GM18502 (cell line): ENCODE measurements around the gene CNOT4.
A peak's percentile ranks its signal among the peaks of the same experiment; 100 is the strongest.

Experiments used
- ATAC-seq: cut with Tn5 transposase; IDR thresholded peaks from one replicate; pipeline ENCODE4 v1.9.1; 2021; ENCODE audit warnings: mild to moderate bottlenecking; ENCODE audit not compliant: unreplicated experiment, poor library complexity

The CNOT4 gene, protein sequence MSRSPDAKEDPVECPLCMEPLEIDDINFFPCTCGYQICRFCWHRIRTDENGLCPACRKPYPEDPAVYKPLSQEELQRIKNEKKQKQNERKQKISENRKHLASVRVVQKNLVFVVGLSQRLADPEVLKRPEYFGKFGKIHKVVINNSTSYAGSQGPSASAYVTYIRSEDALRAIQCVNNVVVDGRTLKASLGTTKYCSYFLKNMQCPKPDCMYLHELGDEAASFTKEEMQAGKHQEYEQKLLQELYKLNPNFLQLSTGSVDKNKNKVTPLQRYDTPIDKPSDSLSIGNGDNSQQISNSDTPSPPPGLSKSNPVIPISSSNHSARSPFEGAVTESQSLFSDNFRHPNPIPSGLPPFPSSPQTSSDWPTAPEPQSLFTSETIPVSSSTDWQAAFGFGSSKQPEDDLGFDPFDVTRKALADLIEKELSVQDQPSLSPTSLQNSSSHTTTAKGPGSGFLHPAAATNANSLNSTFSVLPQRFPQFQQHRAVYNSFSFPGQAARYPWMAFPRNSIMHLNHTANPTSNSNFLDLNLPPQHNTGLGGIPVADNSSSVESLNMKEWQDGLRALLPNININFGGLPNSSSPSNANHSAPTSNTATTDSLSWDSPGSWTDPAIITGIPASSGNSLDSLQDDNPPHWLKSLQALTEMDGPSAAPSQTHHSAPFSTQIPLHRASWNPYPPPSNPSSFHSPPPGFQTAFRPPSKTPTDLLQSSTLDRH

DNA sequence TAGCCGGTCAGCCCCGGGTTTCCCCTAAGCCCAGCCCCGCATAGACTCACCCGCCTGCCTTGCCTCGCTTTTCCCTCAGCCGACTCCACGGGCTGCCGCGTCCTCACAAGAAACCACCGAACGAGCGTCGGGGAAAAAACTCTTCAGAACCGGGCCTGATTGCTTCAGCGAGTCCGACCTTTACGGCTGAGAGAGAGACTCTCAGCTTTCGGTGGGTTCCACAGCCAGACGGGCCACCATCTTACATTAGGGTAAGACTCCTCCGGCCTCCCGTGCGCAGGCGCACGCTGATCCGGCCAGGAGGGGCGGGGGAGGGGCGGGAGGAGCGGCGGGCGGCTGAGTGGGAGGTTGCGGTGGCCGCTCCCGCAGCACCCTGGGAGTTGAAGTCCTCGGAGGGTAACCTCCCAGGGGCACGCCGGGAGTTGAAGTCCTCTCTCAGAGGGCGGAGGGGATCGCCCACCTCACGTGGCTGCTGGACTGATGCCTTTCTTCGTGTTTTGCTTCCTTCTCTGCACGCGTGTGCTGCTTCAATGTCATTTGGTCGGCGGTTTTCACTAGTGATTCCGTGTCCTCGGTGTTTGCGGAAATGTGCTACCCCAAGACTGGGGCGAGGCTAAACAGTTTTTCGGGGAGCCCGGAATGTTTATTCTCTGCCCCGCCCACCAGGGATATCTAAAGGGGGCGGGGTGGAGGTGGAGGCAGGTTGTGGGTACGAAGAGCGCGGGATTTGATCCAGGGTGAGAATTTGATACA, at the start of gene CNOT4:
CNOT4 (minus strand) TSS at position 264 of the 753 bp plus-strand sequence. CDS start 71,771 bp downstream, outside the sequence.
- peak; percentile 96 for ATAC-seq

DNA sequence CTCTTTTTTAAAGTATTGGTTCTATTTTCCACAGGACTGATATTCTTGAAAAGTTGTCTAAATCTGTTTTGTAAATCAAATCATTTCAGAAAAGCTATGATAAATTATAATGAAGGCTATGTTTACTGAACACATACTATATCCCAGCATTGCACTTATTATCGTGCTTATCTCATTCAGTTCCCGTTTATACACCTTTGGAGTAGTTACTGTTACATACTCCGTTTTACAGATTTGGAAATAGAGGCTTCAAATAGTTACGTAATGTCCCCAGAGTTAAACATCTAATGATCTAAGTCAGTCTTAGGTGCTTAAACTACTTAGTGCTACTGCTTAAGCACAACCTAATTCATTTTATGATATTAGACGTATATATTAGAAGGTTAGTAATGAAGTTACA, 49.0 kb upstream of the CNOT4 start:
- ATAC-seq: no peak

DNA sequence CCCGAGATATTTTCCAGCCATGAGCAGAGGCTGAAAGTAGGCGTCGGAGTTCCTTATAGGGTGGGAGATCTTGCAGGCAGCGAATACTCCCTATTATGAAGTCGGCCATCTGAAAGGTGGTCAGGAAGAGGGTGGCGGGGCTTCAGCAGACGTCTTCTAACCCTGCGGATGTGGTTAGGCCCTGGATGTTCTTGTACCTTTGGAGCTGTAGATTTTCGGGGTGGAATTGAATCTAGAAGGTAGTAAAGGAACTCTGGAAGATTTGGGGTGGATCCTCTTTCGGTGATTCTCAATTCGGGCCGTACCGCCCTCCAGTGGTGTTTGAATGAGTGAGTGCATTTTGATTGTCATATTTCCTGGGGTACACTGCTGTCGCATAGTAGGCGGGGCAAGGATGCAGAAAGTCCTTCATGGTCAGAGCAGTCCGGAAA, 48.5 kb upstream of the CNOT4 start:
- peak; percentile 78 for ATAC-seq

DNA sequence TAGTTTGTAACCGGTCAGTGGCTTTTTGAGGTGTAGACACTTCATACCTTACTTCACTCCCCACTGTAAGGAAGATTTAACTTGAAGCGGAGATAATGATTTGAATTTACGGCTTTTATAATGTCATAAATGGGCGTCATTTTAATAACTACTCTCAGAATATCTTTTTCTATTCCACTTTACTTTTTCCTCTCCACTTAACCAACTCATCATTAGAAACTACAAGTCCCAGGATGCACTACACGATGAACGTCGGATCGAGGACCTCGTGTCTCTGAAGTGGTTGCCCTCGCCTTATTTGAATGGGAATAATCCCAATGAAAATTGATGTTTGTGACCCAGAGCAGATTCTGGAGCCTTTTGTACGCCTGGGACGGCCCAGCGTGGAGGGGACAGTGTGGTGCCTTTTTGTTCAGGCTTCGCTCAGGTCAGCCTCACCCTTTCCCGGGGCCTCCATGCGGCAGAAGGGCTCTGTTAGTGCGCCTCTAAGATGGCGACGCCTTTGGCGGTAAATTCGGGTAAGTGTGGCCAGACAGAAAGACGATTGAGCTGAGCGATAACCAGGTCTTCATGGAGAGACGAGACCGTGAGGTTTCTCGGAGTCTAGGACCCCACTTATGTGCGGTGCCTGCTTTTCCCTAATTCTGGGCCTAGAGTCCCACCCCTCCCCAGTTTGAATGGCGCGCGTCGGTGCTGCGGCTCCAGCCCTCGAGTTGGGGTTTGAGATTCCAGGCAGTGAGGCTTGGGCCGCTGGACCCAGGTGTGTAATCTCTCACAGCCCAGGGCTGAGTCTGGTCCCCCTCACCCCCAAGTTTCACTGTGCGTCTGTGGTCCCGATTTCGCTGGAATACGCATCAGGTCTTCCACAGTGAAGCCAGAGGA, 47.8 kb upstream of the CNOT4 start, which contains the start of gene NUP205:
NUP205 (plus strand) TSS at position 463 of the 882 bp plus-strand sequence; CDS start at position 491, 28 bp downstream.
- peak; percentile 72 for ATAC-seq

DNA sequence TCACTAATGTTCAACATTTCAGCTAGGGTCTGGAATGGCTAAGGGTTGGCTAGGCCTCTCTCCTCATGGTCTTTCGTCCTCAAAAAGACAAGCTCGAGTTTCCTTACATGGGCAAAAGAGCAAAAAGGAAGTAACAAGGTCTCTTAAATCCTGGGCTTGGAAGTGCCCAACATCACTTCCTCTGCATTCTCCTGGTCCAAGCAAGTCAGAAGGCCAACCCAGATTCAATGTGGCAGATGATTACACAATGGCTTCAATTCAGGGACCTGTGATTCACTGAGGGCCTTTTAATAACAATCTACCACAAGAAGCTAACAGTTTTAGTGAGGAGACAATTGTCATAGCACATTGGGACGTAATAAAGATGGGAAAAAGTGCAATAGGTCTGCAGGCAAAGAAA, 43.4 kb upstream of the CNOT4 start:
- no peak for ATAC-seq

DNA sequence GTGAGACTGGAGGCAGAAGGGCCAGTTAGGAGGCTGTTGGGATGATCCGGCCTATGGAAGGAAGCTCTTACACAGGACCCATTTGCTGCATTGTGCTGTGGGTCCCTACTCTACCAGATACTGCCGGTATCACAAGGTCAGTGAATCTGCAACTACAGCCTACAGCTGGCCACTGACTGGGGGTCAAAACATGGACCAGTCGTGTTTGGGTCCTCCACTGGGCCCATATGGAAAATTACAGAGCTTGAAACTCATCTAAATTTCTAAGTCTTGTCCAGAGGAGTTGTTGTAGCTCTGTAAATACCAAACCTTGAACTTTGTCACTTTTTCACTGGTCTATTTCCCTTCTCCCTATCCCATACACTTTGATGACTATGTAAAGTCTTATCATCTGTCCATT, 42.2 kb upstream of the CNOT4 start:
- no peak for ATAC-seq

DNA sequence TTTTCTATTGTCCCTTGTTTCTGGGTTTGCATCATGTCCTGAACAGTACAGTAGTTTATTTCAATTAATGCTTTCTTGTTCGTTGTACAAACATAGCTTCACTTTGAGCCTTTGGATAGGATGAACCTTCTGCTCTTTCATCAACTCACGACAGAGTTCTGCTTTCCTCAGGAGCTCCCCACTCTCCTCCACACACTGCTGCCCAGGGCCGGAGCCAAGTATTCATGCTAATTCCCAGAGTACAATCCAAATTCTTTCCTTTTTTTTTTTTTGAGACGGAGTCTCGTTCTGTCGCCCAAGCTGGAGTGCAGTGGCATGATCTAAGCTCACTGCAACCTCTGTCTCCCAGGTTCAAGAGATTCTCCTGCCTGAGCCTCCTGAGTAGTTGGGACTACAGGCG, 40.3 kb upstream of the CNOT4 start:
- no peak for ATAC-seq

DNA sequence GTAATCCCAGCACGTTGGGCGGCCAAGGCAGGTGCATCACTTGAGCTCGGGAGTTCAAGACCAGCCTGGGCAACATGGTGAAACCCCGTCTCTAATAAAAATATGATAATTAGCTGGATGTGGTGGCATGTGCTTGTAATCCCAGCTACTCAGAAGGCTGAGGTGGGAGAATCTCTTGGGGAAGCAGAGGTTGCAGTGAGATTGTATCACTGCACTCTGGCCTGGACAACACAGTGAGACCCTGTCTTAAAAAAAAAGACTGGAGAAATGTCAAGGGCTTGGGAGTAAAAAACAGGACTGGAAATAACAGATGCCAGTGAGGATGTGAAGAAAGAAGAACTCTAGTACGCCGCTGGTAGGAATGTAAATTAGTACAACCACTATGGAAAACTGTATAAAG, 31.1 kb upstream of the CNOT4 start:
- no peak for ATAC-seq

DNA sequence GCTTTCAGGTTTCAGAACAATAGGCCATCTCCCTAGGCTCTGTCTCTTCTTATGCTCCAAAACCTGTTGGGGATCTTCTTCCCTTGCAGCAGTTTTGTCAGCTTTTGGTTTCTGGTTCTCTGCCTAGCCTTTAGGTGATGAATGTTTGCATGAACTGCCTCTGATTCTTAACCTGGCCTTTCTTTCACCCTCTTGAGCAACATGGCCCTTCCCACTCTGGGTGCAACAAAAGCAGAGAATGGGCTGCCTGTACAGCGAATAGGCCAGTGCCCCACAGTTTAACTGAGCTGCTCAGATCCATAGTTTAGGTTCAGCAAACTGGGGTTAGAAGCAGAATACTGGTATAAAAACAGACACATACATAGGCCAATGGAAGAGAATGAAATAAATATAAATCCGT, 29.7 kb upstream of the CNOT4 start:
- no peak for ATAC-seq

DNA sequence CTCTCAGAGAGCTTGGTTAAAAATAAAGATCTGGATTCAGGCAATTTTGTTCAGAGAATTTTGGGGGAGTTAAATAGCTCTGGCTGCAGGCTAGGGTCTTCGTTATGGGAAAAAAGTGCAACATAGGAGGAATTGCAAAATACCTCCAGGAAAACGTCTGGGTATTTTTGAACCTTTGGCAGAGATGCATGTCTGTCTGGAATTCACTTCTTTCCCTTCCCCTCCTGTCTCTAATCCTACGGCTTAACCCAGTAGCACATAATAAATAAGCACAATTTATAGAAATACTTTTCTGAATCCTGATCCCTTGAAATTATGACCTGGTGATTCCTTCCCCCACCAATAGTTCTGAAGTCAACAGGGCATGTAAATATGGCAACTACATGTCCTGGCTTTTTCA, 28.5 kb upstream of the CNOT4 start:
- ATAC-seq: no peak

DNA sequence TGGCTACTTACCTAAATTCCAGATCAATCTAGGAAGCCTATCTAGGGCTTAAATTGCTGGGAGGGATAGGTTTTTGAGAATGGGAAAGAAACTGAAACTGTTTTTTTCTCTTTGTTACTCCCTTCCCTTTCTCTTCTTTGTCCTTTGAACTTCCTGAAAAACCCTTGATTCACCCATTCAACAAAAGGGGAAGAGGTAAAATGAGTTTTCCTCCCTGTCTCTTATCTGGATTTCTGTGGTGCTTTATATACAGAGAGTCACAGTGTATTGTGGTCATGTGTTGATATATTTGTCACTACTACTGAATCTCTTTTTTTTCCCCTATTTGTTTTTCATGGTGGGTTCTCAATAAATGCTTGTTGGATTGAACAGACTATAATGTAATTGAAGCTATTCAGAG, 28.0 kb upstream of the CNOT4 start:
- no peak for ATAC-seq

DNA sequence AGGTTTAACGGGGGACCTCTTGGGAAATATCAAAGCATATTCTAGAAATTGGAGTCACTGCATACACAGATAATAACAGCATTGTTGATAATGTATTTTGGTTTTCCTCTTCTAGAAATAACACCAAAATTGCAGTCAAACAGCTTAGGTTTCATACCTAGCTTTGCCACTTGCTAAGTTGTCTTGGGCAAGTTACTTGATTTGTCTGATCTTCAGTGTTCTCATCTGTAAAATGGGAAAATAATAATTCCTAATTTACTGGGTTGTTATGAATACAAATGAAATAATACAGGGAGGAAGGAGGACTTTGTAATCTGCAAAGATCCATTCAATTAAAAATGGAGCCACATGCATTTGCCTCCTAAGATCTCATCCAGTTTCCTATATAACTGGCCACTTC, 27.6 kb upstream of the CNOT4 start:
- no peak for ATAC-seq

DNA sequence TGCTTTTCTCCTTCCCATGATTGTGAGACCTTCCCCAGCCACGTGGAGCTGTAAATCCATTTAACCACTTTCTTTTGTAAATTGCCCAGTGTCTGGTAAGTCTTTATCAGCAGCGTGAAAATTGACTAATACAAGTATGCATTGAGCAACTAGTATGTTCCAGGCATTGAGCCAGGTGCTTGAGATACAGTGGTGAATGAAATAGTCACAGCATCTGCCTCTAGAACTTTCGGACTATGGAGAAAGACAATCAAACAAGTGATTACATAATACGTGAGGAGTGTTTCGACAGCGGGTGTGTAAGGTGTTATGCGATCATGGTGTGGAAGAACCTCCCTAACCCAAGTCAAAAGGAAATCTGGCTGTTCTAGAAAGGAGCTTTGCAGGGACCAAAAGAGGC, 26.2 kb upstream of the CNOT4 start:
- ATAC-seq: no peak

DNA sequence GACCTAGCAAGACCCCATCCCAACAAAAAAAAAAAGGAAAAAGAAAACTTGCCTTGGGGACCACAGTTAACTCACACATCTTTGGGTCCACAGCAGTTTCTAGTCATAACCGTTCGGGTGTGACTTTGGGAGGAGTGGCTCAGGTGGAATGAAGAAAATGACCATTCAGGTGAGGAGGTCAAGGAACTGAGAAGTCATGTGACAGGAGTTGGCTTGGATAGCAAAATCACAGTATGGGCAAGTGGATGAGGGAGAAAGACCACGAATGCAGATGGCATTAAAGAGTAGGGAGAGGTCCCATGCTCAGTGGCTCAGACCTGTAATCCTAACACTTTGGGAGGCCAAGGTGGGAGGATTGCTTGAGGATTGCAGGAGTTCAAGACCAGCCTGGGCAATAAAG, 17.1 kb upstream of the CNOT4 start:
- no peak for ATAC-seq

DNA sequence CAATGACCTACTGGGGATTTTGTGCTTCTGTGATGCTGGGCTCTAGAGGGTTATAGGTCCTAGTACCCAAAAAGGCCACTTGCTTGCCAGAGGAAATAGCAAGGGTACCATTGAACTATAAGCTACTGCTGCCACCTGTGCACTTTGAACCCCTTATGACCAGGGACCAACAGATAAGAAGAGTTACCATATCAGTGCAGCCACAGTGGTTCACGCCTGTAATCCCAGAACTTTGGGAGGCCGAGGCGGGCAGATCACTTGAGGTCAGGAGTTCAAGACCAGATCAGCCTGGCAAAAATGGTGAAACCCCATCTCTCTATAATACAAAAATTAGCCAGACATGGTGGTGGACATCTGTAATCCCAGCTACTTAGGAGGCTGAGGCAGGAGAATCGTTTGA, 15.5 kb upstream of the CNOT4 start:
- no peak for ATAC-seq

DNA sequence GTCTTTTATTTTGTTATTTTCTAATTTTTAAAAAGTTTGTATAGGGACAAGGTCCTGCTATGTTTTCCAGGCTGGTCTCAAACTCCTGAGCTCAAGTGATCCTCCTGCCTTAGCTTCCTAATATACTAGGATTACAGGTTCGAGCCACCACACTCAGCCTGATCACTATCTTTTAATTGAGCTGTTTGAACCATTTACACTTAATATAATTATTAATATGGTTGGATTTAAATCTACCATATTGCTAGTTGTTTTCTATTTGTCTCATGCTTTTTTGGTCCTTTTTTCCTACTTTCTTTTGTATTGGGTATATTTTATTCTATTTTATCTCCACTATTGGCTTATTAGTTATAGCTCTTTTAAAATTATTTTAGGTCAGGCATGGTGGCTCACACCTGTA, 13.2 kb upstream of the CNOT4 start:
- ATAC-seq: no peak

DNA sequence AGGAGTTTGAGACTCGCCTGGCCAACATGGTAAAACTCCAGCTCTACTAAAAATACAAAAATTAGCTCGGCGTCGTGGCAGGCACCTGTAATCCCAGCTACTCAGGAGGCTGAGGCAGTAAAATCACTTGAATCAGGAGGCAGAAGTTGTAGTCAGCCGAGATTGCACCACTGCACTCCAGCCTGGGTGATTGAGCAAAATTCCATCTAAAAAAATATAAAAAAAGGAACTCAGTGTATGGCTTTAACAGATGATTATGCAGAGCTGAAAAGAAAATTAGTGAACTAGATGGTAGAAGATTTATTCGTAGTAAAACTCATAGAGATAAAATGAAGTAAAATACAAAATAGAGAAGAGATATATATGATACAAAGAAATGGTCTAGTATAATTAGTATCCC, 12.6 kb upstream of the CNOT4 start:
- no peak for ATAC-seq

DNA sequence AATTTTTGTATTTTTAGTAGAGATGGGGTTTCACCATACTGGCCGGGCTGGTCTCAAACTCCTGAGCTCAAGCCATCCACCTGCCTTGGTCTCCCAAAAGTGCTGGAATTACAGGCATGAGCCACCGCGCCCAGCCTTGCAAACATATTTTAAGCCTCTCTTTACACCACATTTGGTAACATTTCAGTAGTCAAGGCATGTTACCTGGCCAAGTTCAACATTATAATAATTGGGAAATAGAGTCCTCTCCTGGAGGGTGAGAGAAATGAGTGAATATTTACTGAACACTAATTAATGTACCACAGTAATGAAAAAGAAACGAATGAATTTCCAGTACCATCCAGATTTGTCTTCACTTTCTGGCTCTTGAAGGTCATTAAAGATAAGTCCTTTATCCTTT, 10.0 kb upstream of the CNOT4 start:
- ATAC-seq: no peak

DNA sequence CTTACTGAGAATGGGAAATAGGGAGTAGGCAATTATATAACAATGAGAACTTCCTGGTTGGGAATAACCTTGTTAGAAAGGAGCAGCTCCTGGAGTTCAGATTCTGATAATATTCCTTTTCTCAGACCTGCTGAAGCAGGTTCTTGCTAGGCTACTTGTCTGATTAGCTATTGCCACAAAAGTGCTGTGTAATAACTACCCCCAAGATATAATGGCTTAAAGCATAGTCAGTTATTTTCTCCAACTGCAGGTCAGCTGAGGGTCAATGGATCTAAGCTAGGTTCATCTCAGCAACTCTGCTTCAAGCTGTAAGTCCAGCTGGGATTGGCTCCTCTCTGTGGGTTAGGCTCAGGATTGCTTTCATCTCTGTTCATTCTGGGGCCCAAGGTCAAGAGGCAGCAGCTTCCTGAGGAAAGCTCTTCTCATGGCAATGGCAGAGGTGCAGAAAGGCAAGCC, 9.4 kb upstream of the CNOT4 start:
- ATAC-seq: no peak

DNA sequence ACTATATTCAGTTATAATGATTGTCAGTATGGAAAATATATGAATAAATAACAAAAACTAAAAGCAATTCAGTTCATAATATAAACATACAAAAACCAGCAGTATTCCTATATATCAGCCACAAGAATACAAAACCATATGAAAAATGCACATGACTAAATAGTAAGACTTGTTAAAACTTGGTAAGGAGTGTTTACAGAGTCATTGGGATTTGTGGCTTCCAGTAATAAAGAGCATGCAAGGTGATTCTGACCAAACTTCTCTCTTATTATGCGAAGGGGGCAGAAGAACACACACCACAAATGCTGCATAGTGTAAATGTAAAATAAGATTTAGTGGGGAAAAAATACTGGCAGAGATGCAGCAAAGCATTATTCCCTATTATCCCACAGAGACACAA, 8.8 kb upstream of the CNOT4 start:
- no peak for ATAC-seq
